GM21723 (cell line): ENCODE measurements around the gene SEPTIN11.

Experiments used
- ATAC-seq: cut with Tn5 transposase; IDR thresholded peaks from one replicate; pipeline ENCODE4 v1.9.1; 2021; ENCODE audit warnings: mild to moderate bottlenecking, moderate library complexity; ENCODE audit not compliant: unreplicated experiment

SEPTIN11 gene

DNA sequence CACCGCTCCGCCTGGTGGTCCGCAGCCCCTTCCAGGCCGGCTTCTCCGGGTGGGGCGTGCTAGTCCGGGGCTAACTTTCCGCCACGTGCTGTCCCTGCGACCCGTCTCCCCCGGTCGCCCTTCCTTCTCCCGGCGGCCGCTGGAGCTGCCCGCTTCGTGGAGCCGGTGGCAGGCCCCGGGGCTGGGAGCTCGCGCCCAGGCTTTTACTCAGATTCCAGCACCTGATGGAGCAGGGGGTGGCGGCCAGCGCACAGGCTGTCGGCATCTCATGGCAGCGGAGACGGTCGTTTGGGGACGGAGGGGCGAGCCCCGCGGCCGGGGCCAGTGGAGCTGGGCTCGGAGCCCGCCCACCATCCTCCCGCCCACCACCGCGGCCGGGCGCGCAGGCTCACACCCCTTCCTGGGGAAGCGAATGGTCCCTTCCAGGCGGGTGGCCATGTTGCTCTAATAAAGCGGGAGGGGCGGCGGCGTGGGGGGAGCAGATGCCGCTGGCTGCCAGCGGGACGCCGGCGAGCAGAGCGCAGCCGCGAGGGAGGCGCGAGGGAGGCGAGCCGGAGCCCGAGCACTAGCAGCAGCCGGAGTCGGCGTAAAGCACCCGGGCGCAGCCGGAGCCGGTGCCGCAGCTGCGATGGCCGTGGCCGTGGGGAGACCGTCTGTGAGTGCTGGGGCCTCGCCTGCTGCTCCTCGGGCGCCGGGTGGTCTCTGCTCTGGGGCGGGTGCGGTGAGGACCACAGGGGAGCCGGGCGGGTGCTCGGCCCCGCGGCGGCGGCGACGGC lies at the start of gene SEPTIN11:
Gene SEPTIN11 (plus strand): TSS at position 477 of the 776 bp plus-strand sequence. CDS start 152 bp downstream, at position 629.
- peak; percentile 72 for ATAC-seq

GRCh38 chr4:76902233-76902890 lies 47.2 kb upstream of the SEPTIN11 start:
- no peak for ATAC-seq

- ATAC-seq: no peak
These were observed 44.8 kb upstream of the SEPTIN11 start for GRCh38 chr4:76904646-76905190.

GRCh38 chr4:76905521-76905920 lies 44.0 kb upstream of the SEPTIN11 start:
- no peak for ATAC-seq

GRCh38 chr4:76909711-76910110 lies 39.8 kb upstream of the SEPTIN11 start:
- ATAC-seq: no peak

DNA sequence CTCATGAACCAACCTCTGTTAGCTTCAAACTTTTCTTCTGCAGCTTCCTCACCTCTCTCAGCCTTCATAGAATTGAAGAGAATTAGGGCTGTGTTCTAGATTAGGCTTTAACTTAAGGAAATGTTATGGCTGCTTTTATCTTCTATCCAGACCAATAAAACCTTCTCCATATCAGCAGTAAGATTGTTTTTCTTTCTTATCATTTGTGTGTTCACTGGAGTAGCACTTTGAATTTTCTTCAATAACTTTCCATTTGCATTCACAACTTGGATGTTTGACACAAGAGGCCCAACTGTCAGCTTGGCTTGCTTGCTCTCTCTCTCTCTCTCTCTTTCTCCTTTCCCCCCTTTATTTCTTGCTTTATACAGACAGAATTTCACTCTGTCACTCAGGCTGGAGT lies 28.8 kb upstream of the SEPTIN11 start:
- ATAC-seq: no peak

GRCh38 chr4:76923619-76924357 lies 25.8 kb upstream of the SEPTIN11 start:
- ATAC-seq: no peak

DNA sequence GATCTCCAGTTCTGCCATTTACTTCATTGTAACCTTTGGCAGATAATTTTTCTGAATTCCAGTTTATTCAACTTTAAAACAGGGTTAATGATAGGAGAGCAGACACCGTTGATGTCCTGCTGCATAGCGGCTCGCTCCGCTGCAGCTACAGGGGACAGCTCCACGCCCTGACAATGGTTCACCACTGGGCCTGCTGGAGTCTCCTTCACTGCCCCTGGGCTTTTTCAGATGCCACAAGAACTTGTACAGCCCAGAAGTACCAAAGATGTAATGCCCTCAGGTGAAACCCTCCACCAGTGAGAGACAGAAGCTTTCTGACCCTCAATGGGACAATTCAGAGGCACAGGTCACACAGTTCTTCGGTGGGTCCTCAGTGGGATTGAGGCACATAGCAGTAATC lies 22.7 kb upstream of the SEPTIN11 start:
- ATAC-seq: no peak

GRCh38 chr4:76930685-76931084 lies 18.9 kb upstream of the SEPTIN11 start:
- no peak for ATAC-seq

GRCh38 chr4:76931087-76931486 lies 18.5 kb upstream of the SEPTIN11 start:
- no peak for ATAC-seq

- no peak for ATAC-seq
These were observed 17.8 kb upstream of the SEPTIN11 start for GRCh38 chr4:76931576-76932276.

- ATAC-seq: no peak
These were observed 10.4 kb upstream of the SEPTIN11 start for GRCh38 chr4:76939184-76939583.

GRCh38 chr4:76943129-76943620 lies 6.4 kb upstream of the SEPTIN11 start:
- no peak for ATAC-seq

DNA sequence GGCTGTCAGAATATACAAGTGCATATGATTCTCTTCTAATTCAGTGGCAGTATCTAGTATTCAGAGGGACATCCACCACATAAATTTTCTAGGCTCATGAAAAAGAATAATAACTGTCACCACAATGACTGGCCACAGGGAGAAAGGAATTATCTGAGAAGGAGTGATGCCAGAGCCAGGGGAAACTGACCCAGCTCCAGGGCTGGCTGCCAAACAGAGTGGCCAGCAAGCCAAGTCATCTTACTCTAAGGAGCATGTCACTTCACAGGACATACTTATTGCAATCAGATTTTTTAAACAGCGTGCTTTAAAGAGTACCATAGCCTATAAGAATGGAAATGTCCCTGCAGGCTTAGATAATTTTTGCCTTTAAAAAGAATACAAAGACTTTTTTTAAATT lies 5.8 kb upstream of the SEPTIN11 start:
- ATAC-seq: no peak

DNA sequence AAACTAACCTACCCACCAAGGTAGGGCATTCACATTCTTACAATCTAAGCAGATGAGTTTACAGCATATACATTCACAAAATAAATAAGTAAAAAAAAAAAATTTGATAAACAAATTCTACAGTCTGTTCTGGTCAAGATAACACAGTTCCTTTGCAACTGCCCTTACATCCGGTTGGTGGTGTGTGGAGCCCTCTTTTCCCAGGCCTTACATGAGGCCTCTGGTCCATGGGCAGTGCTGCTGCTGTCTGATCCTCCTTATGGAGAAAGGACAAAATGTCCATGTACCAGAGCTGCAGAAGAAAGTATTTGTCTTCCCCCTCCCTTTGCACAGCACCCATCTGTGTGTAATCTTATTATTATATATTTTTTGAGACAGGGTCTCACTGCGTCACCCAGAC lies 2.2 kb upstream of the SEPTIN11 start:
- ATAC-seq: no peak

DNA sequence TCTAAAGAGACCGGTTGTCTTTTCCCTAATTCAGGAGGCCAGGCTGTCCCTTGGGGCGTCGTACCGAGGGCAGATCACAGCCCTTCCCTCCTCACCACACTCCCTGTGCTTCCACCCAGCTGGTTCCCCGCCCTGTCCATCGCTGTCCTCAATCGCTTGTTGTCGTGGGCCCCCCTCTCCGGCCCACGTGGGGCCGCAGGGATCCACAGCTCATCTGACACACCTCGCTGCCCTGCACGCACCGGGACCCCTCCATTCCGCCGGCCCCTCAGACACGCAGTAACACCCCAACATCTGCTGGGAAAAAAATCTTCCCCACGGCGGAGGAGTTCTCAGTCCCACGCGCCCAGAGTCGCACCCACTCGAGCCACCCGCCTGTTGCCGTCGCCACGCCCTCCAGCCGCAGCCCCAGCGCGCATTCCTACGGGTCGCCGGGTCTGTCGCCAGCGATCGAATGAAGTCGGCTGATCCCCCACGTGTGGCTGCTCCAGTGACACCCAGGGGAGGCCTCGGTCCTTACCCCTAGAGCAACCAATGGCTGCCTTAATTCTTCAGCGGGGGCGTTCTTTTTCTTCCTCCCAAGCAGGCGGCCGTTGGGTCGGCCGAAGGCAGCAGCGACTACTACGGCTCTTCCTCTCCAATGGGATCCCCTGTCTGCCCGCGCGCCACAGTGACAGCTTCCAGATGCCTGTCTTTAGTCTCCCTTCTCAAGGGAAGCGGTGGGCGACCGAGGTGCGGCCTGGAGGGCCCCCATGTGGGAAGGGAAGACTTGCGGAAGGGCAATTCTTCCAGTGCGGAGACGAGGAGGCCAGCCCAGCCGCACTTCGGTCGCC lies 893 bp upstream of the SEPTIN11 start:
- peak; percentile 47 for ATAC-seq

DNA sequence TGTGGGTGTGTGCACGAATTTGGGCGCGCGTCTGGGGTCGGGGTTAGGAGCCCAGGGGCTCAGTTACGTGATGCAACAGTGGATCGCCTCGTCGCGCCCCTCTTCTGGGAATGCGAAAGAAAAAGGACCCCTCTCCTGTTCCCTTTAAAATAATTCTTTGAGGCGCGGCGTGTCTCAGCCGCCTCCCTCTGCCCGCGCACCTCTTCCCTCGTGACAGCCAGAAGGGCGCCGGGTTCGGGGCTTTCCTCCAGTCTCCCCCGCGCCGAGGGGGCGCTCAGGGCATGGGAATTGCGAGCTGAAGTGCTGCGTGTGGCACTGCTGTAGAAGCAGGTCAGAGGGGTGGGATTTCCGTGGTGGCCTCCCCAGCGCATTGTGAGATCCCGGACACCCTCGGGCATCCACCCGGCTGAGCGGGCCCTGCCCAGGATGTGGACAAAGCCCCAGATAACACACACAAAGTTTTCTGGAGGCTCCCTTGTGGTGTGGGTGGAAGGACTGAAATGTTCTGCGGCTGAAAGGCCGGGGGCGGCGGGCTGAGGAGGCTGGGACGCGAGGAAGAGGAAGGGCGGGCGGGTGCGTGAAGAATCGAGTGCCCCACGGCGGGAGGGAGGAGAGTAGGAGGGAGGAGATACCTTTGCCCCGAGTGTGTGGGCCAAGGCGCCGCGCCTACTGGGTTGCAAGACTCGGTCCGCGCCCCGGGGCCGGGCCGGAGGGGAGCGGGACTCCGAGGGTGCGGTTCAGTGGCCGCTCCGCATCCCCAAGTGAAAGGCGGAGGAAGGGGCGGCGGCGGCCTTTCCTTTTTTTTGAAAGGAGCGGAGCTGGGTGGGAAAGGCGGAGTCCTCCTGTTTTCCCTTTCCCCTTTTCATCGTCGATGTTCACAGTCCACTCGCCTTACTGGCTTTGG lies 752 bp downstream of the SEPTIN11 start:
- ATAC-seq: peak; percentile 33

DNA sequence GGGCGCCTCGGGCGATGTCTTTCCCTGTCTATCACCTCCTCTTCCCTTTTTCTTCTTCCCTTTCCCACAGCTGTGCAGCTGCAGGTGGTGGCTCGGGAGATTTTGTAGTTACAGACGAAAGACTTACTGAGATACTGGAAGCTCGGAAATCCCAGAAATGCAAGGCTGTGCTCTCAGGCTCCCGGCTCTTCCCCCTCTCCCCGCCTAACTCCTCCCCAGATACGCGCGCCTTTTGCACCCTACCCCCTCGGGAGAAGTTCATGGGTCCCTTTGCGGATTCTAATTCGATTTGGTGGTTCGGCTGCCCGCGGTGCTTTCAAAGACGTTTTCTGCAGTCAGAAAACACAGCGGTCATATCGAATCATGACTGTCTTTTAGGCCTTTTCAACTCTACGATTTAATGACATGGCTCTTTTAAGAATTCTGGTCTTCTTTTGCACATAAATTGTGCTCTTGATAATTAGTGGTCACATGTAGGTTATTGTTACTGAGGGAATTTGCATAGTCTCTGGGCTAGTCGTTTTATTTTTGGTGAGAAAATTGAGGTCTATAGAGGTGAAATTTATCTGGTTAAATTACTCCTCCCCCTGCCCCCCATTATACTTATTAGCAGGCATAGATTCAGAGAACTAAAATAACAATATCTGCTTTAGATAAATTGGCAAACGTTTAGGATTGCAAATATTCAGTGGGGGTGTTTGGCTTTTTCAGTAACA lies 1.6 kb downstream of the SEPTIN11 start:
- no peak for ATAC-seq
